Esophagus muscularis mucosa (tissue), 4 donors: ENCODE data around the gene MYO16.

ENCODE experiments used
- CTCF ChIP-seq, 3 experiments: fragments of 200-600 bp in 2 of 3; fragments of 450-650 bp in 1 of 3; sonication (generic) in 2 of 3; IDR thresholded peaks; one replicate each; pipeline ENCODE4 v1.5.1; 2017 to 2019; ENCODE audit warnings: antibody characterized with exemption in 3 of 3, mild to moderate bottlenecking in 2 of 3, moderate library complexity in 1 of 3
- EP300 ChIP-seq: sonication (generic); formaldehyde crosslinking; IDR thresholded peaks from one replicate; pipeline ENCODE4 v1.6.1; 2017; ENCODE audit warnings: antibody characterized with exemption
- POLR2A ChIP-seq: fragments of 450-650 bp; IDR thresholded peaks from one replicate; pipeline ENCODE4 v1.6.1; 2017; ENCODE audit warnings: antibody characterized with exemption, moderate library complexity, mild to moderate bottlenecking, low read depth
- POLR2AphosphoS5 ChIP-seq, 2 donors: sonication (generic); formaldehyde crosslinking; IDR thresholded peaks; one replicate each; pipeline ENCODE4 v1.6.1; 2017; ENCODE audit warnings: antibody characterized with exemption in 2 of 2

GRCh38 chr13:108677806-108678205 lies 48.4 kb downstream of the MYO16 start:
- TF ChIP-seq POLR2AphosphoS5 (IDR thresholded peaks at IDR 0.05) (no peak), EP300 (no peak), CTCF (IDR thresholded peaks at IDR 0.05) (no peak), POLR2A (no peak)
